GM18858 (cell line): ENCODE results near the gene ORAI1.
"Not testable (repeated sequence)": the region's sequence is repeated elsewhere in the genome, so short reads cannot be mapped to it uniquely, and the experiment has no call there.

Source experiments
- ATAC-seq: cut with Tn5 transposase; IDR thresholded peaks from one replicate; pipeline ENCODE4 v1.9.1; 2021; ENCODE audit not compliant: unreplicated experiment

The ORAI1 gene

GRCh38 chr12:121648458-121649028 lies 22.2 kb downstream of the ORAI1 start:
- no peak for ATAC-seq

DNA sequence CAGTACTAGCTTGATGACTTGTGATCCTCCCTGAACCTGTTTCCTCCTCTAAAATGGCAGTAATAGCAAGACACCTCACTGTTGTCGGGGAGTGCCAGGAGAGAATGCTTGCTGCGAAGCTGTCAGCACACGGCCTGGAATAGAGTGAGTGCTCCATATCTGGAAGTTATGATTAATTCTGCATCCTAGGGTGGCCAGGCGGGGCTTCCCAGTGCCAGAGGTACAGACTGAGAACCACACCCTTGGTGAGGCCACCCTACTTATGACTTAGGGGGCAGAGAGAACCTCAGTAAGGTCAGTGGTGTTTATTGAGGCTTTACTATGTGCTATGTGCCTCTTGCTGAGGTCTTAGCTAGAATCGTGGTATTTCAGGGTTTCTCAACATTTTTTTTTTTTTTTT lies 23.0 kb downstream of the ORAI1 start:
- no peak for ATAC-seq

- no peak for ATAC-seq
Observed at GRCh38 chr12:121649819-121650353, 23.6 kb downstream of the ORAI1 start.

- ATAC-seq = no peak
Observed at GRCh38 chr12:121651320-121651719, 25.0 kb downstream of the ORAI1 start.

DNA sequence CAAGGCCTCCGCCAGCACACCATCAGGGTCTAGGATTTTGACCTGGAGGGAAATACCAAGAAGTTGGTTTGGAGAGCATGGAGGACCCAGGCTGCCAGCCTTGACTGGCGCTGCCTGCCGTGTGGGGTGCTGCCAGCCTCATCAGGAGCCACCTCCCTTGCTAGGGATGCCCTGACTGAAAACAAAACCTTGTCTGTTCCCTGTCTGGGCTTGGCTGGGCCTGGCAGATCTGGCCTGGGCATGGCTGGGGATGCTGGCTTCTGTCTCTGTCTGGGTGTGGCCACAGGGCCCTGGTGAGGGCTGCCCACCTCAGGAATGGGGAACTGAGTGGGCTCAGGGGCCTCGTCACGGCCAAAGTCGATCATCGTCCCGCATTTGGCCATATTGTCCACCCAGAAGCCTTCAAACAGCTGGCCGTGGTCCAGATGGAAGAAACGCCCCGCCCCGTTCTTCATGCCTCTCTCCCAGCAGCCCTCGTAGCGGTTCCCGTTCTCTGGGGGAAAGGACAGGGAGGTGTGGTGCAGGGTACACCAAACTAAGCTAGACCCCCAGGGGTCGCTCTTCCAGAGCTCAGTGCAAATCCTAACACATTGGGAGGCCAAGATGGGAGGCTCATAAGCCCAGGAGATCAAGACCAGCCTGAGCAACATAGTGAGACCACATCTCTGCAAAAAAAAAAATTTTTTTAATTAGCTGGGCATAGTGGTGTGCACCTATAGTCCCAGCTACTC lies 26.6 kb downstream of the ORAI1 start:
- ATAC-seq = no peak

DNA sequence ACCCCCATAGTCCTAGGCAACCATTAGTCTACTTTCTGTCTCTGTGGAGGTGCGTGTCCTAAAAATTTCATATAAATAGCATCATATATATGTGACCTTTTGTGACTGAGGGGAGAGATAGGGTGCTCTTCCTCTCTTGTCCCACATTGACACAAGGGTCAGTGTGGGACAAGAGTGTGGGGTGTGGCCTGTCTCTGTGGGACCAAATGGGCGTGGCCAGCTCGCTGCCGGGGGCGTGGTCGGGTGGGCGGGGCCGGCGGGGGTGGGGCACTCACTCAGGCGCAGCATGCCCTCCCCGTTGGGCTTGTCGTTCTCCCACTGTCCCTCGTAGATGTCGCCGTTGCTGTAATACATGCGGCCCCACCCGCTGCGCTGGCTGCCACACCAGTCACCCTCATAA lies 27.7 kb downstream of the ORAI1 start:
- ATAC-seq = no peak

GRCh38 chr12:121656122-121656521 lies 29.8 kb downstream of the ORAI1 start:
- ATAC-seq = no peak

- no peak for ATAC-seq
Observed at GRCh38 chr12:121657305-121658008, 31.1 kb downstream of the ORAI1 start.

GRCh38 chr12:121661353-121662105 lies 35.2 kb downstream of the ORAI1 start:
- ATAC-seq = not testable (repeated sequence)

GRCh38 chr12:121663610-121663929 lies 37.2 kb downstream of the ORAI1 start:
- ATAC-seq = no peak

GRCh38 chr12:121666829-121667228 lies 40.5 kb downstream of the ORAI1 start:
- not testable (repeated sequence) for ATAC-seq

DNA sequence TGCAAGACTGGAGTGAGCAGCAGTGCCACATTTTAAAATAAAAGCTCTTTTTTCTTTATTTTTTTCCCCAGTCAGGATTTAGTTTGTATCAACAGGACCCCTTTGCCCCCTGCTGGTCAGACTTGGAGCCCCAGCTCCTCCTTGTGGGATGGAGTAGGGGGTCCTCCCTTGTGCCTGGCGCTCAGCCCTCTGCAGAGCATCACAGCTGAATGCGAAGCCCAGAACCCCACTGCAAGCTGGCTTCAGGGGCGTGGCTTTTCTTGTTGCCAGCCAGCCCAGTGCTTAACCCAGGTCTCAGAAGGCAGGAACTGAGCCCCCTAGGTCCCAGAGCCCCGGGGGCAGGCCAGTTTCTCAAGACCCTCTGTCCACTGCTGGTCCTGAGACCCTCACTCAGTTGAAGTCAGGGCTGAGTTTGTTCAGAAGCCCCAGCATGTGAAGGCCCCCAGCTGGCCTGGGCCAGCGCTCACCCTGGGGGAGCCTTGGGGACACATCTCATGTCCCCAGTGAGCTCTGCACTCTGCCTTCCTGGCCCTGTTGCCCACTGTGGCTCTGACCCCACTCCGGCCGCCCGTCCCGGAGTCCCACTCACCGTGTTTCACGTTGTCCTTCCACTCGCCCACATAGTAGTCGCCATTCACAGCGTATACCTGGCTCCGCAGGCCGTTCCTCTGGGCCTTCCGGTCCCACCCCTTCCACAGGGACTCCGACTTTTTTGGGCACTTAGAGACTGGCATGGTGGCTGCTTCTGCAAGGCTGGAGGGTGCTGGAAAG lies 42.6 kb downstream of the ORAI1 start:
- ATAC-seq = no peak

DNA sequence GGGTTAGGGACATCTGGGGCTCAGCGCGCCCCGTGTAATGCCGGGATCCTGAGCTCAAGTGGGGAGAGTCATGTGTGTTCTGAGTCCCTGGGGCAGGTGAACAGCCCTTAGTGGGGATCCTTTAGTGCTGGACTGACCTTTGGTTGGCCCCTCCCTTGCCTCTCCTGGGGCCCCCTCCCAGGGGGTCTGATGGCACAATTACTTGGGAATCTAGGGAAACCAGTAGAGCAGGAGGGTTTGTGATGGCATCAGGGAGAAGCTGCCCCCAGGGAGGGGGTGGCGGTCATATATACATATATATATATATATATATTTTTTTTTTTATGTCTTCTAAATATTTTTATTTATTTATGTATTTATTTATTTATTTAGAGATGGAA lies 43.2 kb downstream of the ORAI1 start, which contains the start of gene MORN3:
TSS of gene MORN3 (minus strand) at position 134 of the 380 bp plus-strand sequence. CDS start 171 bp downstream, outside the sequence.
- ATAC-seq = no peak

- ATAC-seq = no peak
Observed at GRCh38 chr12:121673013-121673511, 46.7 kb downstream of the ORAI1 start.

DNA sequence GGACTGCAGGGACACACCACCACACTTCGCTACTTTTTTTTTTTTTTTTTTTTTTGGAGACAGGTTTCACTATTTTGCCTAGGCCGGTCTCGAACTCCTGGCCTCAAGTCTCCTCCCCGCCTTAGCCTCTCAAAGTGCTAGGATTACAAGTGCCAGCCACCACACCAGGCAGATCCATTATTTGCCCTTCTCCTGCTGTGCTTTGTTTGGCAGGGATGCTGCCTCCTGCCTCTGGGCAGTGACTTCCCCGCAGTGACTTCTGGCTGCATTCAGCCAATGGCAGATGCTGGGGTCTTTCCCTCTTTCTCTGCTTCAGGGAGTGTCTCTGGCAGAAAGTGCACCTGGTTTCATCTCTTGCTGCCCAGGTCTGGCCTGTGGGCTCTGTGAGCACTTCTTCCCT lies 49.9 kb downstream of the ORAI1 start:
- ATAC-seq = no peak

GRCh38 chr12:121678305-121678704 lies 52.0 kb downstream of the ORAI1 start:
- no peak for ATAC-seq

GRCh38 chr12:121678716-121679300 lies 52.5 kb downstream of the ORAI1 start:
- ATAC-seq = no peak

- not testable (repeated sequence) for ATAC-seq
Observed at GRCh38 chr12:121679661-121680197, 53.4 kb downstream of the ORAI1 start.

DNA sequence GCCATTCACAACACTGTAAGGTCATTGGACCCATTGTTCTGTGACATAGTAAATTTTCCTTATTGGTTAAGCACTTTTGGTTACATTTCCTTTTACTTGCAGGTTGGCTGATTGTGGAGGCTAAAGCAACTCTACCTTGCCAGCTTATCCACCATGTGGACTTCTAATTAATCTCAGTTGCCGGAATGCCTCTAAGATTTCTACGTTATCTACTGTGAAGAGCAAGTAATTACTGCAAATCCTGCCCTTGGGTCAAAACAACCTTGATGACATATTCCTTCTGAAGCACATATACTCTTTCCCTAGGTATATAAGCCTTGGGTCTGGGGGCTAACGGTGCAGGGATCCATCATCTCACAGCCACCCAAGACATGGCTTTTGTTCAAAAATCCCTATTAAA lies 62.6 kb downstream of the ORAI1 start:
- ATAC-seq = no peak

DNA sequence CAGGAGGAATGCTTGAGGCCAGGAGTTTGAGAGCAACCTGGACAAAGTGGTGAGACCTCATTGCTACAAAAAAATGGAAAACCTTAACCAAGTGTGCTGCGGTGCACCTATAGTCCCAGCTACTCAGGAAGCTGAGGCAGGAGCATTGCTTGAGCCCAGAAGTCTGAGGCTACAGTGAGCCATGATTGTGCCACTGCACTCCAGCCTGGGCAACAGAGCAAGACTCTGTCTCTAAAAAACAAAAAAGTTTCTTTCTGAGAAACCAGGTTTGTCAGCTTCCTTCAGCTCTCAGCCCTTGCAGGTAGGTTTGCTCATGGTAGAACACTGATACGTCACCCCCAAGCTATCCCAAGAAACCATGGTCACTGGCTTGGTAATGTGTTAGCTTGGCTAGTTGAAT lies 63.1 kb downstream of the ORAI1 start:
- no peak for ATAC-seq
